ENCODE results near the gene ANKRD55. TPM values are rescaled to one million over a fixed set of nuclear protein-coding genes. Genes with fewer than 3 reads are reported as not detected.

Gene ANKRD55
- total RNA-seq, 2 donors from 2014 or later = 3.7 to 6.4 TPM

DNA sequence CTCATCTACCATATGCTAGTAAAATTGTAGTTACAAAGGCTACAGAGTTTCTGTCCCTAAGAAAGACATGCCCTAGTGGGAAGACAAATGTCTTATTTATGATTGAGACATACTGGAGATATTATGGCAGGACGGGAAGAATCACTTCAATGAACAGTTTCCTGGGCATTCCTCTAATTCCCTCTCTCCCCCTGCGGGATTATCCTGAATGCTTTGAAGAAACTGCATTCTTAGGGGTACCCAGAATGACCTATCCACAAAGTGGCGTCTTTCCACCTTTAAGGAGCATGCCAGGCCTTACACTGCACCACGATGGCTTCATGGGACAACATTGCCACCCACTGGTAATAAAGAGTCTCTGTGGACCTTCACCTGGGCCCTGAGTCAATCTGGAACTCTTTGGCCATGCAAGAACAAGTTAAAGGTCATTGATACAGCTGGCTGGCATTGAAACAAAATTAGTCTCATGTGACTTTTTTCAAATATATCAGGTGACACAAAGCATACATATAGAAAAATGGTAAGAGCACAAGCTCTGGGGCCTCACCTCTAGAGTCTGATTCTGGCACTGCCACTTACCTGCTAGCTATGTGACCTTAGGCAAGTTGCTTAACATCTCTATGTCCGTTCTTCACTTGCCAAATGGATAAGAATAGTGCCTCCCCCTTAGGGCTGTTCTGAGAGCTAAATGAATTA lies 32.0 kb downstream of the ANKRD55 start:
- peak; percentile 99 for ATAC-seq
- H3K36me3 Mint-ChIP-seq = peaks cover 0 to 12% of the 10 kb centered on the region in 2 donors

DNA sequence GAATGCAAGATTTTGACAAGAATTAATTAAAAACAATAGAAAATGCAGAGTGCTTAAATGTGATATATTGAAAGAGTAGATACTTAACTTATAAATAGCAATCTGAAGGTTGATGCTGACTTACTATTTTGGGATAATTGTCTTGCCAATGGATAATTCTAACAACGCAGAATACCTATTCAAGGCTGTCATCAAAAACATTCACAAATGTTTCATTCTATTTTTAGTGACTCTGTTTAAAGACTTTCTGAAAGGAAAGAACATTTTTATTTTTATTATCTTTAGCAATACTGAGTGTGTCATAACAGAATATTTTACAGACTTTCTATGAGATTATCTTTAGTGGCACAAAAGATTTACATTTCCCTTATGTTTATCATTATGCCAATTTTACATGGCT lies 38.1 kb downstream of the ANKRD55 start:
- ATAC-seq (no peak), DNase-seq (ENCODE audit: low spot score in 2 of 2) (no peak)
- no peaks in the 10 kb centered on the region for H3K36me3 Mint-ChIP-seq
- no peaks in the 10 kb centered on the region for H3K9me3 Mint-ChIP-seq
- H3K27ac Mint-ChIP-seq = no peak overlapping the region

More for the DNA sequence above, 32.0 kb downstream of the ANKRD55 start:
- no peaks in the 10 kb centered on the region for H3K9me3 Mint-ChIP-seq
- no peak overlapping the region for H3K27ac Mint-ChIP-seq
- peak; percentile 47 to 62 for DNase-seq (ENCODE audit: low spot score in 2 of 2)

DNA sequence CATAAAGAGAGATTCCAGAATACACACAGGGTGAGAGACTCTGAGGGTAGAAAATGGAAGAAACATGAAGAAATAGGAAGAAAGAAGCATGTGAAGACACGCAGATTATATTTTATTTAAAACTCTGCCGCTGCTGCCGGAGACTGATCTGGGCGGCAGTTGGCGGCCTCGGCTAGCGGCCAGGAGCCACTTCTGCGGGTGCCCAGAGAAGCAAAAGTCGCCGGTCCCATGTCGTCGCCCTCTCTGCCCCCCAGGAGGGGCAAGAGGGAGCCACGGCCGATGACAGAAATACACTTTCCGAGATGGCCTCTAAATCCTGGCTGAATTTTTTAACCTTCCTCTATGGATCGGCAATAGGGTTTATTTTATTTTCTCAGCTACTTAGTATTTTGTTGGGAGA lies 40.9 kb downstream of the ANKRD55 start:
- Mint-ChIP-seq H3K27ac (no peak overlapping the region), H3K9me3 (peaks cover 3 to 6% of the 10 kb centered on the region in 2 donors), H3K36me3 (no peaks in the 10 kb centered on the region)
- ATAC-seq = no peak
- no peak for DNase-seq (ENCODE audit: low spot score in 2 of 2)

DNA sequence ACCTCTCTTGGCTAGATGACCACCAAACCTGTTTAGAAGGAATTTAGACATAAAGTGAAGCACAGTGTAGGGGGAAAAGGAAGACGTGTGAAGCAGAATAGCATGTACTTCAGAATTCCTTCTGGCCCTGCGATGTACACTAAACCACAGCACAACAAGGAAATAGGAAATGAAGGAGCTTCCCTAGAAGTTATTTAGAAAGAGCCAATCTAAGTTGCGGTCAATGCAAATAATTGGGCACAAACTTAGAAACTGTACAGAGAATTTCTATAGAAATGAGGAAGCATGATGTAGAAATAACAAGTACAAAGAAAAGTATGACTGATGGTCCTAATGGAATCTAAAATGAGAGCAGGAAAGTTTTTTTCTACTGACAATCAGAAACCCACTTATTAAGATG lies 41.5 kb downstream of the ANKRD55 start:
- Mint-ChIP-seq H3K9me3 (peaks cover 3 to 6% of the 10 kb centered on the region in 2 donors), H3K27ac (no peak overlapping the region), H3K36me3 (no peaks in the 10 kb centered on the region)
- DNase-seq (ENCODE audit: low spot score in 2 of 2) (no peak), ATAC-seq (no peak)

DNA sequence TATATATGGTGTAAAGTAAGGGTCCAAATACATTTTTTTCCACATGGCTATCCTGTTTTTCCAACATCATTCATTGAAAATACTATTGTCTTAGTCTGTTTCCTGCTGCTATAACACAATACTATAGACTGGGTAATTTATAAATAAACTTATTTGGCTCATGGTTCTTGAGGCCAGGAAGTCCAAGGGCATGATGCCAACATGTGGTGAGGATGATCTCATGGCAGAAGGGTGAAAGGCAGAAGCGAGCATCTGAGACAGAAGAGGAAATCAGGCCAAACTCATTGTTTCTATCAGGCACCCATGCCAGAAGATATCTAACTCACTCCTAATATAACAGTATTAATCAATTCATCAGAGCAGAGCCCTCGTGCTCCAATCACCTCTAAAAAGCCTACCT lies 42.6 kb downstream of the ANKRD55 start:
- ATAC-seq (no peak), DNase-seq (ENCODE audit: low spot score in 2 of 2) (no peak)
- H3K9me3 Mint-ChIP-seq = peaks cover 3 to 6% of the 10 kb centered on the region in 2 donors
- no peaks in the 10 kb centered on the region for H3K36me3 Mint-ChIP-seq
- no peak overlapping the region for H3K27ac Mint-ChIP-seq

DNA sequence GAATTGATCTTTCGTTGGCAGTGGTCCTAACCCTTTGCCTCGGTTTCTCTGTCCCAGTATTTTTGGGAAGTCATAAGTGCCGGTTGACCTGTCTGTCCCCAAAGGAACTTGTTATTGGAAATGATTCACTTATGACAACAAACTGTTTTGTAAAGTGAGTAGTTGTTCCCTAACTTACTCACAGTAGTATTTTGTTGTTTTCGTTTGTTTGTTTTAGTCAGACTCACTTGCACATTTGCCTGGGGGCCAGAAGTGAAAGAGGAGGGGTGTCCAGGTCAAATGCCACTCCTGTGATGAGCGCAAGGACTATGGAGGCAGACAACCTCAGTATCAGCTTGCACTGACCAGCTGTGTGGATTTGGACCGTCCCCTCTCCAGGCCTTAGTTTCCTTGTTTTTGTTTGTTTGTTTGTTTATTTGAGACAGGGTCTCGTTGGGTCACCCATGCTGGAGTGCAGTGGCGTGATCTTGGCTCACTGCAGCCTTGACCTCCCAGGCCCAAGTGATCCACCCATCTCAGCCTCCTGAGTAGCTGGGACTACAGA lies 47.3 kb downstream of the ANKRD55 start:
- ATAC-seq (no peak), DNase-seq (ENCODE audit: low spot score in 2 of 2) (no peak)
- no peak overlapping the region for H3K27ac Mint-ChIP-seq
- H3K36me3 Mint-ChIP-seq = no peaks in the 10 kb centered on the region
- peaks cover 3 to 6% of the 10 kb centered on the region in 2 donors for H3K9me3 Mint-ChIP-seq

DNA sequence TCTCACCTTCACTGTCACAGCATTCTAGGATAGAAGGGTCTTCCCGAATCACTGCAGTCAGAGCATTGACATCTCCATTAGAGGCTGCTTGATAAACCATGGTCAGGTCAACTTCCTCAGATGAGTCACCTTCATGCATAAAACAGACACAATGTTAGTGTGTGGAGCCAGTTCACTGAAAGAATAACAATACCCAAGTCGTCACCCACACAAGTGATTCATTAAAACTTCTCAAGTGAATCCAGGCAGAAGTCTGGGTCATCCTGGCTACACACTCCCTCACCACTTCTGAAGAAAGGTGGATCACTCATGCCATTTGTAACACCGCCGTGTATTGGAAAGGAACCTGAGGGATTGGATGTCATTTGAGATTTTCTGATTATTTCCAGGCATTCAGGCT lies 49.6 kb downstream of the ANKRD55 start:
- no peak overlapping the region for H3K27ac Mint-ChIP-seq
- no peak for DNase-seq (ENCODE audit: low spot score in 2 of 2)
- peak; percentile 28 to 67 for ATAC-seq
- peaks cover 0 to 3% of the 10 kb centered on the region in 2 donors for H3K9me3 Mint-ChIP-seq
- no peaks in the 10 kb centered on the region for H3K36me3 Mint-ChIP-seq

DNA sequence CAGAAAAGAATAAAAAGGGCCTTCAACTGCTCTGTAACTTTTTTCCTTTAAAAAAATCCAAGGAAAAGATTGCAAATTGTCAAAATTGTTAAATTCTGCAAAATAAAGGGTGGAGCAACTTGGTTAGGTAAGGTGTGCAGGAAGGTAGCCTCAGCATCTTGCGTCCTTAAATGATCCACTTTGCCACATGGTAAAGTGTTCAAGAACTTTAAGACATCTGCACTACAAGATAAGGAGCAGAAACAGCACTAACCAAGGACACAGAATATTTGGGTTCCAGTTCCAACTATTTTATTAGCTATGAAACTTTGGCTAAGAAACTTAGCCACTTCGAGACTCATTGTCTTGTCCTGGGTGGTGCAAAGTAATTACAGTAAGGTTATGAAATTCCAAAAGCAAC lies 53.7 kb downstream of the ANKRD55 start:
- no peak for ATAC-seq
- Mint-ChIP-seq H3K36me3 (no peaks in the 10 kb centered on the region), H3K9me3 (peaks cover 0 to 6% of the 10 kb centered on the region in 2 donors), H3K27ac (no peak overlapping the region)
- no peak for DNase-seq (ENCODE audit: low spot score in 2 of 2)

DNA sequence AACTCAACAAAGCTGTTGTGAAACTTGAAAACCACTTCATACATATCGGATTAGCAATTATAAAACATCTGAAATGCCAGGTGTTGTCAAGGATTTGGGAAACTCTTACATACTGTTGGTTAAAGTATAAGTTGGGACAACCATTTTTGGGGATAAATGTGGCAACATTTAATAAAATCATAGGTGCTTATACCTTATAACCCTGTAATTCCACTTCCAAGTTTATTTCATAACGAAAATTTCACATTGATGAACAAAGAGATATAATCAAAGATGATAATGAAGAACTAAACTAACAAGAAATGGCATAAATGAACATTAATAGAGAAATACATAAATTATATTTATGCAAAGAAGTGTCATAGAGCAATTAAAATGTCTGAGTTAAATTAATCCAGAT lies 54.3 kb downstream of the ANKRD55 start:
- DNase-seq (ENCODE audit: low spot score in 2 of 2) (no peak), ATAC-seq (no peak)
- H3K36me3 Mint-ChIP-seq = no peaks in the 10 kb centered on the region
- peaks cover 0 to 6% of the 10 kb centered on the region in 2 donors for H3K9me3 Mint-ChIP-seq
- H3K27ac Mint-ChIP-seq = no peak overlapping the region

DNA sequence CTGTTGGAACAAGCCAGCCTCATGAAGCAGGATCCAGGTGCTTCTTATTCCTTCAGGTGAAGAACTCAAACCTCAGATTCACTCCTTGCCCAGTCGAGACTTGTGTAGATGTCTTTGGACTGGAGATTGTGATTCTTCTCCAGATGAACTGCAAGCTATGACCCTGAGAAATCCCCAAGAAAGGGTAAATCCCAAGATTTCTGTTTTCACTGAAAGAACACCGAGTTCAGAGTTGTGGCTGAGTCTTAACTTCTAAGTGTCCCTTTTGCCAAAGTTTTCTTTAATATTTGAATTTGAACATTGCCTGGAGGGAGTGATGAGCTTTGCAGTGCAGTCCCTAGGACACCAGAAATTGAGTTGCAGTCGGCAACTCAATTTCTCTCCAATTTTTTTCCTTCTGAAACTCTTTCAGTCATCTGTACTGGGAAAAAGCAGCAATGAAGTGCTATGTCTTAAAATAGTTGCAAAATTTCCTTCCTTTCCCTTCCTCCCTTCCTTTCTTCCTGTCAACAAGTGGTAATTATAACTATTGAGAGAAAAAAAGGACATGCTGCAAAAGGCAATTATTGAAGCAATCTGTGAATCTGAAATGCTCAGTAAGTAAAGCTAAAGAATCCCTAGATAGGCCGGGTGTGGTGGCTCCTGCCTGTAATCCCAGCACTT lies 56.1 kb downstream of the ANKRD55 start:
- ATAC-seq = no peak
- no peak overlapping the region for H3K27ac Mint-ChIP-seq
- H3K9me3 Mint-ChIP-seq = peaks cover 0 to 6% of the 10 kb centered on the region in 2 donors
- DNase-seq (ENCODE audit: low spot score in 2 of 2) = no peak
- no peaks in the 10 kb centered on the region for H3K36me3 Mint-ChIP-seq

DNA sequence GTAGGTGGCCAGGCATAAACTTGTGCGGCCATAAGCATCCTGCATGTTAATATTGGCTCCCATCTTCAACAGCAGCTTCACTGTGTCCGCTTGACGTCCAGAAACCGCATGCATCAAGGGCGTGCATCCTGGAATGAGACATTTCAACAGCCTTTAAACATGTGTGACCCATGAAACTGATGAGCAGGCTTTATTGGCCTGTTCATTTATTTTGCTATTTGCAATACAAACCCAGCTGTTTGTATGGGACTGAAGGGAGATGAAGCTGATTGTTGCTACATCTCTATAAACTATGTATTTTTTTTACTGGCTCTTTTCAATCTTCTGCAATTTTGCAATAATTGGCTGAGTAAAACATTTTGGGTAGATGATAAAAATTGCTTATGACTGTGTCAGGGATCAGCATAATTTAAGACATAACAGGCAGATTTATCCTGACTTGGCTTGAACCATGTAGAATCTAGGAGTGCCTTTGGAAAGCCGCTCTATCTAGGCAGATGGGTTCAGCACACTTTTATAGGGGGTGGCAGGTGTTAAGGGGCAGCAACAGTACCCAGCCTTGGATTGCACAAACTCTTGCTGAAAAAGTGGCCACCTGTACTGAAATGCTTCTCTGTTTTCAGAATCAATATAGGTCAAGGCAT lies 56.9 kb downstream of the ANKRD55 start:
- Mint-ChIP-seq H3K36me3 (no peaks in the 10 kb centered on the region), H3K9me3 (peaks cover 0 to 6% of the 10 kb centered on the region in 2 donors), H3K27ac (no peak overlapping the region)
- DNase-seq (ENCODE audit: low spot score in 2 of 2) (no peak), ATAC-seq (no peak)

DNA sequence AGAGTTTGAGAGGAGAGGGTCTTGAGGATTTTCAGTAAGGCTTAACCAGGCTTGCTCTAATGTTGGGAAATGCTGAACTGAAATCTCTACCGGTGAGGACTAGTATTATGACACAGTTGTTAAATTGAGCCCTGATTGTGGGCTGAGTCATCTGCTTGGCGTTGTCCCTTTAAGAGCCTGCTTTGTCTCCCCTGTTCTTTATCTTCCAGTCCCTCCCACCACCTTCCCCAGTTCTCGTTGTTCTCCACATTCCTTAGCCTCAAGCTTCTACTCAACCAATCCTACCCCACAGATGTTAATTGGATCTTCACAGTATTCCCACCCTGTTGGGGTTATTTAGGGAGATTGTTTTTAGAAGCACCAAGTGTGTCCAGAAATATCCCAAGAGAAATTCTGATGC lies 57.6 kb downstream of the ANKRD55 start:
- ATAC-seq (no peak), DNase-seq (ENCODE audit: low spot score in 2 of 2) (no peak)
- Mint-ChIP-seq H3K27ac (no peak overlapping the region), H3K36me3 (no peaks in the 10 kb centered on the region), H3K9me3 (peaks cover 0 to 6% of the 10 kb centered on the region in 2 donors)

DNA sequence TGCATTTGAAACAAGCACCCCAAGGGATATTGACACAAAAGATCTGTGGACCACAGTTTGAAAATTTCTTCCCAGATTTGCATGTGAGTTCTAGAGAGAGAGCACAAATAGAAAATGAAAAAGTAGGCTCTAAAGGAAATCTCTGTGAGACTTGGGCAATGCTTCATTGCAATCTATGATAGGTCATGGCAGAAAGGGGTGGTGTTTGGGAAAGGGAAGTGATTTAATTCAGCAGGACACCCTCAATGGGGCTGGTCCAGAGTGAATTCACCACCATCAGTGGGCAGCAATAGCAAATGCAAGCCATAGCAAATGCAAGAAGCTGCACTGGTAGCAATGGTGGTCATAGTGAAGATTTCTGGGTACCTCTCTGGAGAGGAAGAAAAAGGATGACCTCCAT lies 58.1 kb downstream of the ANKRD55 start:
- DNase-seq (ENCODE audit: low spot score in 2 of 2) (no peak), ATAC-seq (no peak)
- H3K27ac Mint-ChIP-seq = no peak overlapping the region
- no peaks in the 10 kb centered on the region for H3K36me3 Mint-ChIP-seq
- H3K9me3 Mint-ChIP-seq = peaks cover 0 to 6% of the 10 kb centered on the region in 2 donors

DNA sequence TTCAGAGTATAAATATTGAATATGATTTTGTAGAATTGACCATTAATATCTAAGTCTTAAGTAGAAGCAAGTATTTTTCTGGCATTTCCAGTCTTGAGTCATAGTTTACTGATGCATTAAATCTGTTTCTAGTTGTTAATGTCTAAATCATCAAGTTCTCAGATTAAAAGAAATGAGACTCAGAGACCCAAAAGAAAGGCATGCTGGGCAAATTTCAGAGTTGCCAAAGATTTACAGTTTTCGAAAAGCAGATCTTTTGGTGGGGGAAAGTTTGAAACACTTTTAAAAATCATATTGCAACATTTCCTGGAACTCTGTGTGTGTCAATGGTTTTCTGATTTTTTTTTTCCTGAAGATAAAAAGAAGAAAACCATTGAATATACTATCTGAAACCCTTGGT lies 60.9 kb downstream of the ANKRD55 start:
- Mint-ChIP-seq H3K27ac (no peak overlapping the region), H3K36me3 (no peaks in the 10 kb centered on the region), H3K9me3 (peaks cover 0 to 6% of the 10 kb centered on the region in 2 donors)
- DNase-seq (ENCODE audit: low spot score in 2 of 2) (no peak), ATAC-seq (peak in 1 of 2 donors; percentile 30)

DNA sequence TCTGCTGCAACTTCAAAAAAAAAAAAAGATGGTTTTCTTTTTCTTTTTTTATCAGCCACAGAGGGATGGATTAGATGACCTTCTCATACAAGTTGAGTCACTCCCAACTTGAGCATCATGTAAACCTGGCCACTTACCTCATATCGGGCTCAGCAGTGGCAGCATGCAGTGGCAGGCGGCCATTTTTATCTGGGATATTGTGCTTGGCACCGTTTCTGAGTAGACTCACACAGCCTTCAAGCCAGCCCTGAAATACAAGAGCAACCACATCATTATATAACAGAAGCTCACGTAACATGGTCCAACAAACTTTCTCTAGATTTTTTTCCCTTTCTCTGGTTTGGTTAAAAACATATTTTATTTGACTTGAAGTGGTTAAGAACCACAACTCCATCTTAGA lies 62.6 kb downstream of the ANKRD55 start:
- DNase-seq (ENCODE audit: low spot score in 2 of 2) = no peak

DNA sequence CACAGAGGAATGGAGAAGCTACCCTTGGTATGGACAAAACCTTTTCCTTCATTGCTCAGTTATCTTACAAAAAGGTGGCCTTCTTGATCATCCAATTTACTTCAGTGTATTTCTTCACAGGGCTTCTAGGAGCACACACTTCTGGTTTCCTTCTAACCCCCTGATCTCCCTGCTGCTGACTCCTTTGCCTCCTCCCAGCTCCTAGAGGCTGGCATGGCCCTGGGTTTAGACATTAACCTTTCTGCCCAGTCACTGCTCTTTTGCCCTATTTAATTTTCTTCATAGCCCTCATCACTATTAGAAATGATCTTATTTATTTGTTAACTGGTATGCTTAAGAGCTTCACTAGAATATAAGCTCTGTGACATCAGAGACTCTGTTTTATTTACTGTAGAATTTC lies 63.2 kb downstream of the ANKRD55 start:
- H3K9me3 Mint-ChIP-seq = peaks cover 0 to 3% of the 10 kb centered on the region in 2 donors
- H3K36me3 Mint-ChIP-seq = no peaks in the 10 kb centered on the region
- ATAC-seq (no peak), DNase-seq (ENCODE audit: low spot score in 2 of 2) (no peak)
- H3K27ac Mint-ChIP-seq = no peak overlapping the region

More for the DNA sequence above, 62.6 kb downstream of the ANKRD55 start:
- H3K9me3 Mint-ChIP-seq = peaks cover 0 to 6% of the 10 kb centered on the region in 2 donors
- H3K36me3 Mint-ChIP-seq = no peaks in the 10 kb centered on the region
- no peak overlapping the region for H3K27ac Mint-ChIP-seq
- ATAC-seq = no peak

DNA sequence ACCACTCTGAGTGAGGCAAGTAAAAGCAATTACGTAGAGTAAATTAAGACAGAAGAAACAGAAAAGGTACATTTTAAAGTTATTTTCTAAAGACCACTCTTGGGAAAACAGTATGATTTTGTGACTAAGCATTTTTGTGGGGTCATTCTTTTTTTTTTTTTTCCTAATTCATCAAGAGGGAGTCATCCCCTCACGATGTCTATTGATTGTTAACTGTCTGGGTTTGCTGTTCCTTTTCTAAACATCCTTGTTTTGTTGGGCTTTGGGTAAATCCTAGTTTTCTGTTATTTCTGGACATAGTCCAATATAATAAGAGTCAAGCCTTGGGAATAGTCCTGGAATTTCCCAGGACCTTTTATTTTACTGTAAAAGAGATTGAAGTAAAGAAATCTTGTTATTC lies 63.8 kb downstream of the ANKRD55 start:
- DNase-seq (ENCODE audit: low spot score in 2 of 2) (no peak), ATAC-seq (no peak)
- Mint-ChIP-seq H3K27ac (no peak overlapping the region), H3K36me3 (no peaks in the 10 kb centered on the region), H3K9me3 (no peaks in the 10 kb centered on the region)

Measured in activated naive CD4-positive, alpha-beta T cell treated with anti-CD3 and anti-CD28 coated beads, Interleukin-2, amount 50 U/mL, for 72 hours (primary cell).